ENCODE results near the gene DOCK2.

DNA sequence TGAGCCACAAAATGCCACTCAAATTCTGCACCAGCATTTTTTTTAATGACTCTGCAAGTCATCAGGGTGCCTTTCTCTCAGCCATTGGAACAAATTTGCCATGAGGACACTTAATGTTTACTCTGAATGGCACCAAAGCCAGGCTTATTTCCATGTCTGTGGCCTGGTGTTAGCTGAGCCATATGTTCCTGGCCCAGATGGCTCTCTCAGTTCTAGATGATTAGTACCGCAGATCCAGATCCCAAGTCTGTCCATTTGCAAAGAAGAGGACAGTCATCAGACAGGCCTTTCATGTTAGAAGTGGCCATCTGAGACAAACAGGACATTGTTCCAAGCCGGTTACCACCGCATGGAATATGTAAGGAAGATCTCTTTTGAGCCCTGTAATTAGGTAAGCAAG, 272.9 kb downstream of the DOCK2 start:
- no peak for TF ChIP-seq CTCF (IDR thresholded peaks at IDR 0.05)
- TF ChIP-seq POLR2A (IDR thresholded peaks at IDR 0.05), result no peak
